H1 (cell line): ENCODE measurements around the gene OR5B21. TPM values are rescaled to one million over a fixed set of nuclear protein-coding genes. Genes with fewer than 3 reads are reported as not detected.

Experiments
- CTCF ChIA-PET: fragments of 300-600 bp; sonication (Branson Sonifier 250); formaldehyde crosslinking; loops from one replicate; lab custom pipeline; 2021; ENCODE audit not compliant: partially characterized antibody; lab: Charles Lee
- POLR2A ChIA-PET: fragments of 300-600 bp; sonication (Branson Sonifier 250); formaldehyde crosslinking; loops from one replicate; lab custom pipeline; 2021; ENCODE audit warnings: inconsistent platforms; ENCODE audit not compliant: partially characterized antibody; lab: Charles Lee
- DNase-seq, 2 experiments: peaks; one replicate each; pipeline versions ENCODE4 v3.0.0 to v3.0.0-alpha.2; 2010 to 2022; ENCODE audit warnings: low spot score in 2 of 2, low read depth in 1 of 2, mixed read lengths in 1 of 2
- FAIRE-seq: peaks from 2 replicates; lab custom pipeline; 2011; peaks lifted over from hg19 to GRCh38; lab: Jason Lieb, UNC
- H2AFZ ChIP-seq: 2 replicates; pipeline ENCODE4 v1.8.1; 2012; ENCODE audit warnings: low read length, inconsistent platforms
- H2AK5ac ChIP-seq: 2 replicates; pipeline ENCODE4 v1.6.1; 2013; ENCODE audit warnings: low read depth, low read length
- H2BK120ac ChIP-seq: replicated peaks from 2 replicates; pipeline ENCODE3; 2013; ENCODE audit warnings: low read depth, low read length, inconsistent platforms
- H2BK12ac ChIP-seq: 2 replicates; pipeline ENCODE4 v1.6.1; 2013; ENCODE audit warnings: low read depth, low read length
- H2BK15ac ChIP-seq: 2 replicates; pipeline ENCODE4 v1.6.1; 2013; ENCODE audit warnings: low read length
- H2BK20ac ChIP-seq: 2 replicates; pipeline ENCODE4 v1.6.1; 2013; ENCODE audit warnings: low read length
- H2BK5ac ChIP-seq: 2 replicates; pipeline ENCODE4 v1.6.1; 2013; ENCODE audit warnings: low read depth, low read length
- H3K14ac ChIP-seq: 2 replicates; pipeline ENCODE4 v1.6.1; 2013; ENCODE audit warnings: inconsistent platforms; ENCODE audit not compliant: insufficient read length
- H3K18ac ChIP-seq: 2 replicates; pipeline ENCODE4 v1.6.1; 2013; ENCODE audit warnings: low read length; ENCODE audit errors: extremely low read depth
- H3K23ac ChIP-seq: 2 replicates; pipeline ENCODE4 v1.6.1; 2013; ENCODE audit warnings: inconsistent platforms; ENCODE audit not compliant: insufficient read length
- H3K23me2 ChIP-seq: 2 replicates; pipeline ENCODE4 v1.6.1; 2013; ENCODE audit warnings: low read depth, low read length
- H3K27ac ChIP-seq: 2 replicates; pipeline ENCODE4 v1.6.1; 2011; ENCODE audit warnings: low read depth, low read length, inconsistent platforms
- H3K27me3 ChIP-seq, 4 experiments: replicated peaks in 1 of 4; 1 replicate in 1 of 4; 2 replicates in 3 of 4; pipeline versions ENCODE4 v1.6.1 to v1.8.1; 2011 to 2013; ENCODE audit warnings: low read length in 3 of 4, mild to moderate bottlenecking in 3 of 4, inconsistent platforms in 2 of 4, mixed read lengths in 2 of 4, moderate library complexity in 1 of 4; ENCODE audit not compliant: control insufficient read depth in 3 of 4, insufficient read depth in 3 of 4; ENCODE audit errors: extremely low read depth in 1 of 4
- H3K36me3 ChIP-seq, 4 experiments: 2 replicates each; pipeline versions ENCODE4 v1.6.1 to v1.8.1; 2011 to 2013; ENCODE audit warnings: mild to moderate bottlenecking in 4 of 4, low read length in 3 of 4, moderate library complexity in 2 of 4, control low read depth in 1 of 4, inconsistent platforms in 1 of 4; ENCODE audit not compliant: insufficient read depth in 4 of 4, control insufficient read depth in 2 of 4
- H3K4ac ChIP-seq: replicated peaks from 2 replicates; pipeline ENCODE3; 2013; ENCODE audit warnings: low read length, low read depth, mixed read lengths, inconsistent platforms; ENCODE audit not compliant: insufficient read length
- H3K4me1 ChIP-seq, 4 experiments: replicated peaks in 1 of 4; 1 replicate in 1 of 4; 2 replicates in 3 of 4; pipeline versions ENCODE4 v1.6.1 to v1.8.1; 2011 to 2013; ENCODE audit warnings: low read length in 3 of 4, inconsistent platforms in 2 of 4, mixed read lengths in 1 of 4; ENCODE audit not compliant: insufficient read depth in 4 of 4, control insufficient read depth in 3 of 4
- H3K4me2 ChIP-seq, 2 experiments: 2 replicates each; pipeline versions ENCODE4 v1.6.1 to v1.8.1; 2011 to 2013; ENCODE audit warnings: low read depth in 2 of 2, low read length in 2 of 2, control low read depth in 1 of 2, inconsistent platforms in 1 of 2, mild to moderate bottlenecking in 1 of 2; ENCODE audit not compliant: insufficient read depth in 1 of 2
- H3K4me3 ChIP-seq, 4 experiments: fragments of 200-600, 300-600 bp in 1 of 4; sonication (generic), shearing (Covaris generic), sonication (Bioruptor Twin) in 1 of 4; 2 replicates each; pipeline versions ENCODE4 v1.5.1 to v1.8.1; 2011 to 2016; ENCODE audit warnings: low read length in 4 of 4, low read depth in 3 of 4, control low read depth in 2 of 4, inconsistent platforms in 2 of 4, mild to moderate bottlenecking in 2 of 4, mixed read lengths in 1 of 4, moderate library complexity in 1 of 4; ENCODE audit not compliant: insufficient read depth in 2 of 4; ENCODE audit errors: extremely low read depth in 1 of 4
- H3K56ac ChIP-seq: replicated peaks from 2 replicates; pipeline ENCODE3; 2013; ENCODE audit warnings: low read depth, mild to moderate bottlenecking, mixed read lengths, low read length, inconsistent platforms; ENCODE audit not compliant: insufficient read length
- H3K79me1 ChIP-seq: 2 replicates; pipeline ENCODE4 v1.6.1; 2013; ENCODE audit warnings: low read depth, low read length, control low read depth
- H3K79me2 ChIP-seq, 2 experiments: 2 replicates each; pipeline versions ENCODE4 v1.6.1 to v1.8.1; 2012 to 2013; ENCODE audit warnings: low read length in 2 of 2, mild to moderate bottlenecking in 2 of 2, inconsistent platforms in 1 of 2; ENCODE audit not compliant: insufficient read depth in 2 of 2, control insufficient read depth in 1 of 2
- H3K9ac ChIP-seq, 4 experiments: replicated peaks in 1 of 4; 1 replicate in 1 of 4; 2 replicates in 3 of 4; pipeline versions ENCODE4 v1.6.1 to v1.8.1; 2011 to 2013; ENCODE audit warnings: low read depth in 3 of 4, low read length in 3 of 4, control low read depth in 2 of 4, mild to moderate bottlenecking in 2 of 4, moderate library complexity in 2 of 4, inconsistent platforms in 1 of 4; ENCODE audit errors: extremely low read depth in 1 of 4
- H3K9me3 ChIP-seq, 2 experiments: 2 replicates each; pipeline versions ENCODE4 v1.6.1 to v1.8.1; 2012 to 2013; ENCODE audit warnings: mild to moderate bottlenecking in 2 of 2, moderate library complexity in 2 of 2, control low read depth in 1 of 2, inconsistent platforms in 1 of 2, low read depth in 1 of 2, low read length in 1 of 2, mixed read lengths in 1 of 2; ENCODE audit not compliant: insufficient read depth in 2 of 2
- H4K20me1 ChIP-seq, 2 experiments: replicated peaks in 1 of 2; 2 replicates each; pipeline versions ENCODE3 to v1.8.1; 2011 to 2013; ENCODE audit warnings: inconsistent platforms in 2 of 2, low read length in 2 of 2, mild to moderate bottlenecking in 1 of 2; ENCODE audit not compliant: insufficient read depth in 2 of 2, control insufficient read depth in 1 of 2
- H4K5ac ChIP-seq: 2 replicates; pipeline ENCODE4 v1.6.1; 2013; ENCODE audit warnings: low read length, low read depth, mixed read lengths, inconsistent platforms; ENCODE audit not compliant: insufficient read length
- H4K8ac ChIP-seq: 2 replicates; pipeline ENCODE4 v1.8.0; 2013; ENCODE audit warnings: mild to moderate bottlenecking, moderate library complexity, low read length, inconsistent platforms; ENCODE audit not compliant: insufficient read depth; ENCODE audit errors: extremely low read depth
- H4K91ac ChIP-seq: replicated peaks from 2 replicates; pipeline ENCODE3; 2013; ENCODE audit warnings: low read length, mixed read lengths, inconsistent platforms; ENCODE audit not compliant: insufficient read length
- ASH2L ChIP-seq: fragments of 200-600, 300-600 bp; sonication (generic); IDR thresholded peaks from one replicate; pipeline ENCODE4 v1.7.1; 2017; ENCODE audit warnings: low read length
- ATF3 ChIP-seq: IDR thresholded peaks from 2 replicates; pipeline ENCODE4 v1.6.1; 2011; ENCODE audit warnings: low read depth, mild to moderate bottlenecking, low read length; ENCODE audit not compliant: insufficient read depth
- BACH1 ChIP-seq: IDR thresholded peaks from 2 replicates; pipeline ENCODE4 v1.6.1; 2012; ENCODE audit warnings: low read length, improper control_type of control experiment
- CBX8 ChIP-seq: fragments of 300-800, 300-1000 bp; sonication (generic); IDR thresholded peaks from 2 replicates; pipeline ENCODE4 v1.7.1; 2016; ENCODE audit warnings: low read depth, low read length, borderline replicate concordance
- E2F6 ChIP-seq: IDR thresholded peaks from 2 replicates; pipeline ENCODE4 v1.6.1; 2012; ENCODE audit warnings: inconsistent platforms
- EGR1 ChIP-seq: IDR thresholded peaks from 2 replicates; pipeline ENCODE4 v1.6.1; 2011; ENCODE audit warnings: low read depth, low read length, borderline replicate concordance
- JUN ChIP-seq: IDR thresholded peaks from 2 replicates; pipeline ENCODE4 v1.6.1; 2011; ENCODE audit warnings: low read depth, mild to moderate bottlenecking, improper control_type of control experiment, low read length
- KDM4A ChIP-seq: IDR thresholded peaks from one replicate; pipeline ENCODE4 v1.7.1; 2012; ENCODE audit warnings: low read depth, mild to moderate bottlenecking, moderate library complexity, low read length, inconsistent platforms; ENCODE audit not compliant: severe bottlenecking
- POU5F1 ChIP-seq: IDR thresholded peaks from 2 replicates; pipeline ENCODE4 v1.6.1; 2011; ENCODE audit warnings: low read depth, mild to moderate bottlenecking, low read length, moderate library complexity
- SIRT6 ChIP-seq: IDR thresholded peaks from one replicate; pipeline ENCODE4 v1.7.1; 2012; ENCODE audit warnings: low read length, inconsistent platforms
- TAF7 ChIP-seq: optimal IDR thresholded peaks from 2 replicates; pipeline ENCODE3; 2011; ENCODE audit warnings: low read depth, mild to moderate bottlenecking, inconsistent platforms, low read length, moderate library complexity, borderline replicate concordance
- TBP ChIP-seq: IDR thresholded peaks from 2 replicates; pipeline ENCODE4 v1.6.1; 2011; ENCODE audit warnings: low read depth, low read length, improper control_type of control experiment
- TEAD4 ChIP-seq: IDR thresholded peaks from 2 replicates; pipeline ENCODE4 v1.6.1; 2012; ENCODE audit warnings: low read depth, low read length, inconsistent platforms, mixed read lengths
- WGBS, 2 experiments: shearing (Covaris generic) in 1 of 2; methylation state at CpG; one replicate each; pipeline versions ENCODE4 v1.1.6 to v1.1.7; 2013 to 2015; ENCODE audit warnings: low lambda C conversion rate in 2 of 2, mixed read lengths in 2 of 2, inconsistent platforms in 1 of 2, low coverage in 1 of 2, missing lambda C conversion rate in 1 of 2; ENCODE audit not compliant: insufficient replicate concordance in 2 of 2, insufficient coverage in 1 of 2, insufficient read length in 1 of 2; ENCODE audit errors: extremely low coverage in 1 of 2, missing lambda C conversion rate in 1 of 2; 5-methylcytosine and 5-hydroxymethylcytosine counted together
- polyA plus RNA-seq, 7 experiments: library from polyadenylated mRNA; depleted of rRNA in 3 of 7; stranded (reverse) in 5 of 7; unstranded in 2 of 7; fragments of >200 nt in 5 of 7; fragments of 200-250 nt in 2 of 7; gene quantifications; 1 replicate in 5 of 7; 2 replicates in 1 of 7; 4 replicates in 1 of 7; pipeline versions ENCODE4 v1.2.1 to v1.2.3, GENCODE V29; 2011 to 2013; ENCODE audit warnings: missing spikeins in 2 of 7, mixed read lengths in 2 of 7
- total RNA-seq: library from RNA; stranded (reverse); fragmentation: NEBNext Ultra II Directional; extraction: Animal tissue kit (Norgen Biotek cat#: 25700); gene quantifications from 2 replicates; pipeline ENCODE4 v1.2.1, GENCODE V29; 2021

The OR5B21 gene
- total and polyA plus RNA-seq, 2 of the 8 experiments (the other 6 are each of a cell fraction or from before 2014, with no cell fraction given): not detected

- Histone ChIP-seq H3K4me3 (no peak overlapping the region), H3K9ac (no peak overlapping the region), H2BK20ac (no peak overlapping the region), H3K4me1 (no peaks in the 10 kb centered on the region), H2AFZ (no peak overlapping the region), H3K23ac (no peak overlapping the region), H2BK120ac (no peak overlapping the region), H2BK12ac (no peak overlapping the region), H4K91ac (no peak overlapping the region), H3K18ac (no peak overlapping the region), H3K9me3 (no peaks in the 10 kb centered on the region), H3K14ac (no peak overlapping the region), H3K36me3 (no peaks in the 10 kb centered on the region), H3K79me1 (no peaks in the 10 kb centered on the region), H2AK5ac (no peak overlapping the region), H4K8ac (no peak overlapping the region), H3K27me3 (no peaks in the 10 kb centered on the region), H4K5ac (no peak overlapping the region), H3K23me2 (no peaks in the 10 kb centered on the region), H2BK15ac (no peak overlapping the region), H3K4ac (no peak overlapping the region), H2BK5ac (no peak overlapping the region), H3K79me2 (no peaks in the 10 kb centered on the region), H3K4me2 (no peak overlapping the region), H4K20me1 (no peaks in the 10 kb centered on the region), H3K56ac (no peak overlapping the region), H3K27ac (no peak overlapping the region)
- TF ChIP-seq TAF7 (no peak), POU5F1 (no peak), JUN (no peak), KDM4A (no peak), TEAD4 (no peak), ATF3 (no peak), BACH1 (no peak), CBX8 (no peak), E2F6 (no peak), EGR1 (no peak), SIRT6 (no peak), TBP (no peak), ASH2L (no peak)
- FAIRE-seq (no peak), DNase-seq (no peak)
- POLR2A ChIA-PET: no interaction called here
- CTCF ChIA-PET: interaction anchor here (0.6 to 1.4 kb wide), 2 partner anchors 18 to 392 kb away, joined by 3 to 6 read pairs; no protein-coding TSS in a partner anchor
- 85% methylated on average over 4 of the region's 4 CpGs; no CpG with 5 or more reads in 1 of the 2 experiments for WGBS, 2 experiments
Measured at GRCh38 chr11:58505849-58506248, 2.1 kb downstream of the OR5B21 start.
